GM12865 (cell line): ENCODE data around the gene SLC25A44.

ENCODE experiments used
- DNase-seq: peaks from one replicate; pipeline ENCODE4 v3.0.0; 2010; ENCODE audit warnings: low read depth
- H3K4me3 ChIP-seq: 2 replicates; pipeline ENCODE4 v1.5.1; 2011; ENCODE audit warnings: mild to moderate bottlenecking, low read depth, low read length, control low read depth
- TF ChIP-seq, protein P1 (sequence below): IDR thresholded peaks from 2 replicates; pipeline ENCODE4 v1.5.1; 2011; ENCODE audit warnings: low read length, control low read depth, low read depth, inconsistent platforms; ENCODE audit not compliant: insufficient read depth; ENCODE audit errors: missing control alignments

SLC25A44 gene

GRCh38 chr1:156229809-156230472, 36.0 kb downstream of the SLC25A44 start:
- TF ChIP-seq, protein P1, sequence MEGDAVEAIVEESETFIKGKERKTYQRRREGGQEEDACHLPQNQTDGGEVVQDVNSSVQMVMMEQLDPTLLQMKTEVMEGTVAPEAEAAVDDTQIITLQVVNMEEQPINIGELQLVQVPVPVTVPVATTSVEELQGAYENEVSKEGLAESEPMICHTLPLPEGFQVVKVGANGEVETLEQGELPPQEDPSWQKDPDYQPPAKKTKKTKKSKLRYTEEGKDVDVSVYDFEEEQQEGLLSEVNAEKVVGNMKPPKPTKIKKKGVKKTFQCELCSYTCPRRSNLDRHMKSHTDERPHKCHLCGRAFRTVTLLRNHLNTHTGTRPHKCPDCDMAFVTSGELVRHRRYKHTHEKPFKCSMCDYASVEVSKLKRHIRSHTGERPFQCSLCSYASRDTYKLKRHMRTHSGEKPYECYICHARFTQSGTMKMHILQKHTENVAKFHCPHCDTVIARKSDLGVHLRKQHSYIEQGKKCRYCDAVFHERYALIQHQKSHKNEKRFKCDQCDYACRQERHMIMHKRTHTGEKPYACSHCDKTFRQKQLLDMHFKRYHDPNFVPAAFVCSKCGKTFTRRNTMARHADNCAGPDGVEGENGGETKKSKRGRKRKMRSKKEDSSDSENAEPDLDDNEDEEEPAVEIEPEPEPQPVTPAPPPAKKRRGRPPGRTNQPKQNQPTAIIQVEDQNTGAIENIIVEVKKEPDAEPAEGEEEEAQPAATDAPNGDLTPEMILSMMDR: no peak
- H3K4me3 ChIP-seq: no peak overlapping the region
- no peak for DNase-seq

DNA sequence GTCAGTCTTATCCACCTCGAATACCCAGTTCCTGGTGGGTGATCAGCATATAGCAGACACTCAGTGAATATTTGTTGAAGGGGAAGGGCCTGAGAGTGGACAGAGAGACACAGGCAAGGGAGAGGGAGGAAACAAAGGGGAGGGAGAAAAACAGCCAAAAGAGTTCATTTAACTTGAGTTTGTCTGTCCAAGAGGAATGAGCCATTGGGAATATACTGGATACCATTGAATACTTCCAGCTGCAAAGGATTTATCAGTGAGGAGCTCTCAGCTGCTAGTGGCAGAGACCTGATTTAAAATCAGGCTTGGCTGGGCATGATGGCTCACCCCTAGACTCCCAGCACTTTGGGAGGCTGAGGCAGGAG, 36.6 kb downstream of the SLC25A44 start:
- TF ChIP-seq, protein P1: no peak
- DNase-seq: no peak
- H3K4me3 ChIP-seq: no peak overlapping the region

GRCh38 chr1:156232201-156232894, 38.4 kb downstream of the SLC25A44 start:
- TF ChIP-seq, protein P1: no peak
- no peak overlapping the region for H3K4me3 ChIP-seq
- no peak for DNase-seq

DNA sequence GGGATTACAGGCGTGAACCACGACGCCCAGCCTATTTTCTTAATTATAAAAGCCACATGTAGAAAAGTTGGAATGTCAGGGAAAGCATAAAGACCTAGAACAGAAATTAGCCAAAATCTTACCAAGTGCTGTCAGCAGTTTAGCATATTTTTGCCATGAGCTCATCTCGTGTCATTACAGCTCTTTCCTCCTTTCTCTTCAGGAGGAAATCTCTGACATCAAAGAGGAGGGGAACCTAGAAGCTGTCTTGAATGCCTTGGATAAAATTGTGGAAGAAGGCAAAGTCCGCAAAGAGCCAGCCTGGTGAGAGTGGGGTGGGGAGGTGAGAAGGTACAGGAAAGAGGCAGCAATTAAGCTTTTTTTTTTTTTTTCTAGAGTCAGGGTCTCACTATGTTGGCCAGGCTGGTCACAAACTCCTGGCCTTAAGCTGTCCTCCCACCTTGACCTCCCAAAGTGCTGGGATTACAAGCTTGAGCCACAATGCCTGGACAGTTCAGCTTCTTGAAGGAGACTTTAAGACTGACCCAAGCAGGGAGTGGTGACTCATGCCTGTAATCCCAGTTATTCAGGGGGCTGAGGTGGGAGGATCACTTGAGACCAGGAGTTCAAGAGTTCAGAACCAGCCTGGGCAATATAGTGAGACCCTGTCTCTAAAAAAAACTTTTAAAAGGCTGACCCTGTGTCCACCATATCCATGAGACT, 39.7 kb downstream of the SLC25A44 start:
- TF ChIP-seq, protein P1: no peak
- no peak overlapping the region for H3K4me3 ChIP-seq
- DNase-seq: no peak

DNA sequence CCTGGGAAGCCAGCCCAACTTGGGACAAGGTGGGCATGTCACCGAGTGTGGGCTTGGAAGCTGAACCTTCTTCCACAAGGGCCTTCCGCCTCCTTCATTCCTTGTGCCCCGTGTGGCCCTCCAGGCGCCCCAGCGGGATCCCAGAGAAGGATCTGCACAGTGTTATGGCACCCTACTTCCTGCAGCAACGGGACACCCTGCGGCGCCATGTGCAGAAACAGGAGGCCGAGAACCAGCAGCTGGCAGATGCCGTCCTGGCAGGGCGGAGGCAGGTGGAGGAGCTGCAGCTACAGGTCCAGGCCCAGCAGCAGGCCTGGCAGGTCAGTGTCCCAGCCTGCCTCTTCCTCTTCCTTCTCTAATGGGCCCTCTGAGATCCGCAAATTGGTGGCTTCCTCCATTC, 42.3 kb downstream of the SLC25A44 start:
- no peak overlapping the region for H3K4me3 ChIP-seq
- TF ChIP-seq, protein P1: no peak
- no peak for DNase-seq

DNA sequence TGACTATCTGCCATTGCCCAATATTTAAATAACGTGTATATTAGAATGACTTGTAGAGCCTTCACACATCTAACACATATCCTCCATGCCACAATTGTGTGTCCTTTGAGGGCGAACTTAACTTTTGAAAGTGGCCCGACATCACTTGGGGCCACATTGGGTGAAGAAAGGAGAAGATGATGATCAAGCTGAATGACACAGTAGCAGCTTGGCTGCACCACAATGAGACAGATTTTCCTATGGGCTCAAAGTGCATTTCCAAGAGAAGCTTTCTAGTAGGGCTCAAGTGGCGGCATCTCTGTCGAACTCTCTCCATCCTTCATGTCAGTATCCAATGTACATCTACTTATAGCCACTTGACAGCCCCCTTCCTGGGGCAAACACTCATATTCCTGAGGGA, 44.3 kb downstream of the SLC25A44 start:
- no peak for DNase-seq
- TF ChIP-seq, protein P1: no peak
- H3K4me3 ChIP-seq: no peak overlapping the region
